ENCODE measurements around the gene CPVL. TPM values are rescaled to one million over a fixed set of nuclear protein-coding genes. Genes with fewer than 3 reads are reported as not detected.

CPVL gene
- total RNA-seq, 1 donor from 2014 or later = 15.2 TPM

- H3K36me3 ChIP-seq = no peaks in the 10 kb centered on the region
- intact Hi-C loops (cut with DNase I) = no loop called here
- no peak for DNase-seq (ENCODE audit: low spot score in 2 of 2)
Observed at GRCh38 chr7:29007127-29007526, 139.2 kb downstream of the CPVL start.

GRCh38 chr7:29005829-29006228 is 140.5 kb downstream of the CPVL start:
- no peaks in the 10 kb centered on the region for H3K36me3 ChIP-seq
- no peaks in the 10 kb centered on the region for H3K27me3 ChIP-seq
- no peak for TF ChIP-seq CTCF (IDR thresholded peaks at IDR 0.05)
- no peaks in the 10 kb centered on the region for H3K9me3 ChIP-seq
- H3K27ac ChIP-seq = no peak overlapping the region
- intact Hi-C loops (cut with DNase I) = no loop called here
- DNase-seq (ENCODE audit: low spot score in 2 of 2) = no peak
- H3K4me1 ChIP-seq = no peaks in the 10 kb centered on the region
- no peak overlapping the region for H3K4me3 ChIP-seq

More at GRCh38 chr7:29007127-29007526, 139.2 kb downstream of the CPVL start:
- H3K4me1 ChIP-seq = no peaks in the 10 kb centered on the region
- no peak for TF ChIP-seq CTCF (IDR thresholded peaks at IDR 0.05)
- no peak overlapping the region for H3K4me3 ChIP-seq
- no peaks in the 10 kb centered on the region for H3K27me3 ChIP-seq
- no peak overlapping the region for H3K27ac ChIP-seq
- H3K9me3 ChIP-seq = no peaks in the 10 kb centered on the region

- DNase-seq (ENCODE audit: low spot score in 2 of 2) = no peak
- H3K4me3 ChIP-seq = no peak overlapping the region
- H3K27ac ChIP-seq = no peak overlapping the region
- H3K27me3 ChIP-seq = no peaks in the 10 kb centered on the region
- H3K4me1 ChIP-seq = no peaks in the 10 kb centered on the region
- intact Hi-C loops (cut with DNase I) = no loop called here
- no peak for TF ChIP-seq CTCF (IDR thresholded peaks at IDR 0.05)
- H3K9me3 ChIP-seq = no peaks in the 10 kb centered on the region
- H3K36me3 ChIP-seq = no peaks in the 10 kb centered on the region
Observed at GRCh38 chr7:29005406-29005805, 140.9 kb downstream of the CPVL start.

- Histone ChIP-seq H3K4me1 (no peaks in the 10 kb centered on the region), H3K36me3 (no peaks in the 10 kb centered on the region), H3K9me3 (no peaks in the 10 kb centered on the region), H3K27me3 (no peaks in the 10 kb centered on the region), H3K4me3 (no peak overlapping the region), H3K27ac (no peak overlapping the region)
- DNase-seq (ENCODE audit: low spot score in 2 of 2) = no peak
- TF ChIP-seq CTCF (IDR thresholded peaks at IDR 0.05) = no peak
- intact Hi-C loops (cut with DNase I) = no loop called here
Observed at GRCh38 chr7:29003703-29004102, 142.6 kb downstream of the CPVL start.

GRCh38 chr7:29000717-29001076 is 145.6 kb downstream of the CPVL start:
- no peak overlapping the region for H3K27ac ChIP-seq
- intact Hi-C loops (cut with DNase I) = no loop called here
- TF ChIP-seq CTCF (IDR thresholded peaks at IDR 0.05) = no peak

More at GRCh38 chr7:29000717-29001076, 145.6 kb downstream of the CPVL start:
- no peak overlapping the region for H3K4me3 ChIP-seq
- H3K27me3 ChIP-seq = no peaks in the 10 kb centered on the region
- H3K4me1 ChIP-seq = no peaks in the 10 kb centered on the region
- no peak for DNase-seq (ENCODE audit: low spot score in 2 of 2)
- no peaks in the 10 kb centered on the region for H3K9me3 ChIP-seq
- no peaks in the 10 kb centered on the region for H3K36me3 ChIP-seq

Measured in ascending aorta (tissue), 2 donors.